ENCODE measurements around the gene TUBB. TPM values are rescaled to one million over a fixed set of nuclear protein-coding genes. Genes with fewer than 3 reads are reported as not detected.

Gene TUBB
- total RNA-seq, 2 experiments from 2014 or later = 1,638 to 1,703 TPM

DNA sequence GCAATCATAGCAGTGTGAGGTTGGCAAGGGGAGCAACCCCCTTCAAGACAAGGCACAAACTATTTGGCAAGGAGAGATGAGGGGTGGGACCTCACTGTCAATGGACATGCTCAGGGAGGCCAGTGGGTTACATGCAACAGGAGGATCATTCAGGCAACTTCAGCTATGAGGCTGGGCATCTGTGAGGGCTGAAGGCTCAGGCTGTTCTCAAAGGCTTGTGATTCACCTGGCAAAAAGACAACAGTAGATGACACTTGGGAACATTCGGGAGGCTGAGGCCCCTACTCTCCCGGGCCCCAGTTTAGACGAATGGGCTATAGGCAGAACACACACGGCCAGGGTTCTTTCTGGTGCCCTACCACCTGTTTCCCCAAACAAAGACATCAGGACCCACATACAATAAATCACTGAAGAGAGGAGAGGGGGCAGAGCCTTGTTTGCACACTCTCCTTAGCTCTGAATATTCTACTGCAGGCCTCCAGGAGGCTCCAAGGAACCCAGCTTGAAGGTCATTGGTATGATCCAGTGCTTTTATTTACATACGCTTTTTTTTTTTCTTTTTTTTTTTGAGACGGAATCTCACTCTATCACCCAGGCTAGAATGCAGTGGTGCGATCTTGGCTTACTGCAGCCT lies 7.9 kb downstream of the TUBB start:
- DNase-seq (no peak), ATAC-seq (no peak)
- peaks cover 86% of the 10 kb centered on the region for H3K36me3 Mint-ChIP-seq (ENCODE audit: low read depth)
- H3K4me3 Mint-ChIP-seq = no peak overlapping the region
- CTCF ChIA-PET = interaction anchor here (0.6 to 25.4 kb wide), 8 partner anchors 10 to 186 kb away, joined by 3 to 686 read pairs (median 4); partner anchors contain the start of genes DHX16, FLOT1 and MDC1
- POLR2A ChIA-PET = interaction anchor here (0.6 to 12.8 kb wide), 5 partner anchors 9 to 129 kb away, joined by 3 to 343 read pairs (median 17); partner anchors contain the start of gene MDC1
- no peaks in the 10 kb centered on the region for H3K9me3 Mint-ChIP-seq (ENCODE audit: insufficient read depth)
- peaks cover 68% of the 10 kb centered on the region for H3K4me1 Mint-ChIP-seq (ENCODE audit: low read depth)
- no peaks in the 10 kb centered on the region for H3K27me3 Mint-ChIP-seq (ENCODE audit: low read depth)
- H3K27ac Mint-ChIP-seq = peak overlapping the region; percentile 46

DNA sequence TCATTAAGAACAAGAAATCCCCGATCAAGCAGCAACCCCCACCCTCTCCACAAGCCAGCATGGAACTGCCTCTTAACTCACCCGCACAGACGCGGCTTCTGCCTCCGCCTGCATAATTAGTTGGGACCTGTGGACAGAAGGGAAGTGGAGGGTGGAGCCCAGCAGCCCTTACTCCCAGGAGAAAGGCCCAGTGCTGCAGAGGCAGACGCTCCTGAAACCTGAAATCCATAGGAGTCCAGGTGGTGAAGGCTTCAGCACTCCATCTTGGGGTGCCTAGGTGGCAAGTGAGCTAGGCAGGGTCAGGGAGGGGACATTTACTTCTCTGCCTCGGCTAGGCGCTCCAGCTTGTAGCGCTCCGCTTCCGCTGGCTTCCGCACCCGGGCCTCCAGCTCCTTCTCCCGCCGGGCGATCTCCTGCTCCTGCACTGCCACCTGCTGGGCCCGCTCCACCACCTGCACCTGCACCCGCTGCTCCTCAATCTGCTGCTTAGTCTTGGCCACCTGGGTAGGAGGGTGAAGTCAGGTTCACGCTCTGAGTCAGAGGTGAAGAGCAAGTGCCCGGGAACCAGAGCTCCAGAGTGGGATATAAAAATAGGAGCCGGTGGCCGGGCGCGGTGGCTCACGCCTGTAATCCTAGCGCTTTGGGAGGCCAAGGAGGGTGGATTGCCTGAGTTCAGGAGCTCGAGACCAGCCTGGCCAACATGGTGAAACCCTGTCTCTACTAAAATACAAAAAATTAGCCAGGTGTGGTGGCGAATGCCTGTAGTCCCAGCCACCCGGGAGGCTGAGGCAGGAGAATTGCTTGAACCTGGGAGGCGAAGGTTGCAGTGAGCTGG lies 10.7 kb downstream of the TUBB start:
- no peaks in the 10 kb centered on the region for H3K9me3 Mint-ChIP-seq (ENCODE audit: insufficient read depth)

GRCh38 chr6:30732237-30732943 lies 12.2 kb downstream of the TUBB start:
- Mint-ChIP-seq H3K4me1 (ENCODE audit: low read depth) (peaks cover 70% of the 10 kb centered on the region), H3K4me3 (no peak overlapping the region), H3K27ac (peak overlapping the region; percentile 31), H3K9me3 (ENCODE audit: insufficient read depth) (no peaks in the 10 kb centered on the region), H3K36me3 (ENCODE audit: low read depth) (peaks cover 84% of the 10 kb centered on the region), H3K27me3 (ENCODE audit: low read depth) (no peaks in the 10 kb centered on the region)
- POLR2A ChIA-PET = interaction anchor here (0.6 to 4.3 kb wide), 6 partner anchors 9 to 161 kb away, joined by 3 to 32 read pairs (median 3); partner anchors contain the start of genes ABCF1, MRPS18B and PPP1R10
- ATAC-seq = no peak
- no peak for DNase-seq
- CTCF ChIA-PET = interaction anchor here (1.4 to 25.4 kb wide), 12 partner anchors 10 to 355 kb away, joined by 3 to 686 read pairs (median 8); partner anchors contain the start of genes DHX16 and VARS2

More for the DNA sequence above, 10.7 kb downstream of the TUBB start:
- CTCF ChIA-PET = interaction anchor here (0.6 to 25.4 kb wide), 62 partner anchors 9 to 356 kb away, joined by 3 to 686 read pairs (median 5); partner anchors contain the start of genes ATAT1, DHX16, FLOT1 and MDC1
- peak overlapping the region; percentile 44 for H3K4me3 Mint-ChIP-seq
- peaks cover 80% of the 10 kb centered on the region for H3K36me3 Mint-ChIP-seq (ENCODE audit: low read depth)
- ATAC-seq = peak; percentile 95
- no peaks in the 10 kb centered on the region for H3K27me3 Mint-ChIP-seq (ENCODE audit: low read depth)
- POLR2A ChIA-PET = interaction anchor here (0.7 to 4.3 kb wide), 10 partner anchors 8 to 115 kb away, joined by 3 to 32 read pairs (median 4); partner anchors contain the start of genes IER3, MRPS18B and PPP1R10
- peaks cover 61% of the 10 kb centered on the region for H3K4me1 Mint-ChIP-seq (ENCODE audit: low read depth)
- peak; percentile 92 for DNase-seq
- peak overlapping the region; percentile 70 for H3K27ac Mint-ChIP-seq

GRCh38 chr6:30735668-30736314 lies 15.6 kb downstream of the TUBB start:
- CTCF ChIA-PET = interaction anchor here (0.9 to 5.2 kb wide), 17 partner anchors 12 to 352 kb away, joined by 3 to 32 read pairs (median 4); partner anchors contain the start of genes MRPS18B and VARS2
- ATAC-seq = no peak

DNA sequence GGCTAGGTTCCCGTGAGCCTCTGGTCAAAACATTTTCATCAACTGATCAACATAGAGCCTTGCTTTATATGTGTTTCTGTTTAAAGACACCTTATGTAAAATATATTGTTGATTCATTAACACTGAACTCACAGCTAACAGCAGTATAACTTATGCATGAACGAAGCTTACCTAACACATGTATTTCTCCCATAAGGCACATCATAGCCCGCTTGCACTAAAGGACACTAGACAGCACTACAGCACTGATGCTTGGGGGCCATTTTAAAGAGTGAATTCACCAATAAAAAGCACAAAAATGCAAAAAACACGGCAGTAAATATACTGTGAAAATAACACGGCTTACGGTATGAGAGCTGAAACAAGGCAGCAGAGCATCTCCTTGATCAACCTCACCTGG lies 18.4 kb downstream of the TUBB start:
- peaks cover 79% of the 10 kb centered on the region for H3K4me1 Mint-ChIP-seq (ENCODE audit: low read depth)
- POLR2A ChIA-PET = interaction anchor here (0.6 to 2.7 kb wide), 9 partner anchors 9 to 246 kb away, joined by 3 to 13 read pairs (median 4); partner anchors contain the start of gene TUBB
- ATAC-seq = no peak
- H3K36me3 Mint-ChIP-seq (ENCODE audit: low read depth) = peaks cover 94% of the 10 kb centered on the region
- H3K4me3 Mint-ChIP-seq = peak overlapping the region; percentile 99
- no peaks in the 10 kb centered on the region for H3K27me3 Mint-ChIP-seq (ENCODE audit: low read depth)
- no peak for DNase-seq
- peak overlapping the region; percentile 71 for H3K27ac Mint-ChIP-seq
- CTCF ChIA-PET = interaction anchor here (0.9 to 5.2 kb wide), 12 partner anchors 9 to 197 kb away, joined by 3 to 32 read pairs (median 5); partner anchors contain the start of genes DHX16 and MDC1
- peaks cover 4% of the 10 kb centered on the region for H3K9me3 Mint-ChIP-seq (ENCODE audit: insufficient read depth)

More at GRCh38 chr6:30735668-30736314, 15.6 kb downstream of the TUBB start:
- Mint-ChIP-seq H3K4me1 (ENCODE audit: low read depth) (peaks cover 90% of the 10 kb centered on the region), H3K4me3 (peak overlapping the region; percentile 71), H3K27ac (peak overlapping the region; percentile 88), H3K9me3 (ENCODE audit: insufficient read depth) (peaks cover 4% of the 10 kb centered on the region), H3K36me3 (ENCODE audit: low read depth) (peaks cover 89% of the 10 kb centered on the region), H3K27me3 (ENCODE audit: low read depth) (no peaks in the 10 kb centered on the region)
- POLR2A ChIA-PET = interaction anchor here (0.6 to 2.6 kb wide), 10 partner anchors 8 to 243 kb away, joined by 3 to 17 read pairs (median 4); partner anchors contain the start of genes IER3 and PRR3
- DNase-seq = no peak

DNA sequence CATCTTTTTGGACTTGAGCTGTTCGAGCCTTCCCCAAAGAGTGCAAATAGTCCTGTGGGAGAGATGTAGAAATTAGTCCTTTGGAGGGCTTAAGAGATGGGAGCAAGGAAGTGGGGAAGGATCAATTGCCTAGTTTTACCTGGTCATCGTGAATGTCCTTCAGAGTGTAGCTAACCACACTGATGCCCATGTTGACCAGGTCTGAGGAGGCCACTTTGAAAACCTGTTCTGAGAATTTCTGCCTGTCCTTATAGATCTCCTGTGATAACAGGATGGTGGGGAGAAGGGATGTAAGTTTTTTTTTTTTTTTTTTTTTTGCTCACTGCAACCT lies 20.4 kb downstream of the TUBB start:
- H3K27ac Mint-ChIP-seq = peak overlapping the region; percentile 96
- H3K9me3 Mint-ChIP-seq (ENCODE audit: insufficient read depth) = peaks cover 4% of the 10 kb centered on the region
- CTCF ChIA-PET = interaction anchor here (0.9 to 5.2 kb wide), 6 partner anchors 11 to 347 kb away, joined by 3 to 32 read pairs (median 3); no protein-coding TSS in a partner anchor
- H3K4me1 Mint-ChIP-seq (ENCODE audit: low read depth) = peaks cover 75% of the 10 kb centered on the region
- DNase-seq = no peak
- H3K27me3 Mint-ChIP-seq (ENCODE audit: low read depth) = no peaks in the 10 kb centered on the region
- H3K4me3 Mint-ChIP-seq = peak overlapping the region; percentile 99
- ATAC-seq = no peak
- peaks cover 82% of the 10 kb centered on the region for H3K36me3 Mint-ChIP-seq (ENCODE audit: low read depth)
- POLR2A ChIA-PET = interaction anchor here (0.8 to 0.9 kb wide), 2 partner anchors 15 to 59 kb away, joined by 4 to 5 read pairs; no protein-coding TSS in a partner anchor

DNA sequence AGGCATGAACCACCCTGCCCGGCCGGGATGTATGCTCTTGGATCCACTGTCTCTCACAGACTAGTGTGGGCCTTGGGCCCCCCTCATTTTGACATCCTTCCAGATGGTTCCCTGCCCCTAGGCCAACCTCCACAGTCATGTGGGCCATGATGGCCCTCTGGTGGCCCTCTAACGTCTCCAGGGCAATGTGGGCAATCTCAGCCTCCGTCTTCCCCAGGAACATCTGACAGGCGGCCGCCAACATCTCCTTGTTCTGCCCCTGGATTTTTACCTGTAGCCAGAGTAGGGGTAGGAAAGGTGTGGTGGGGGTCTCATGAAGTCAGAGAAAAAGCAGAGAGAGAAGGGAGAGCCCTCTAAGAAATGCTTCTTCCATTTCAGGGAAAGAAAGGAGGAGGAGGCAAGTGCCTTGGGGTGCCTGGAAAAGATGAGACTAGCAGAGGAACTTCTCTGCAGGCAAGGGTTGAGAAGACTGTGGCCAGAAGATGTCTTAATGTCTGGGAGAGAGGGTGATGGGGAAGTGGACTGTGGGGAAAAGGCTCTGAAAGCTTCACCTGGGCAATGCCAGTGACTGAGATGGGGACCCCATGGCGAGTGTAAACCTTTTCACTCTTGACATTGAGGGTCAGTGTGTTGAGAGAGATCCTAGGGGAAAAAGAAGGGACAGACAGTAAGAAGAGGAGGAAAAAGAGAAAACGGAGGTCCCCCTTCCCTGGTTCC lies 21.1 kb downstream of the TUBB start:
- no peaks in the 10 kb centered on the region for H3K27me3 Mint-ChIP-seq (ENCODE audit: low read depth)
- H3K4me3 Mint-ChIP-seq = peak overlapping the region; percentile 99
- H3K36me3 Mint-ChIP-seq (ENCODE audit: low read depth) = peaks cover 75% of the 10 kb centered on the region
- DNase-seq = no peak
- ChIA-PET POLR2A (interaction anchor here (0.5 to 3.5 kb wide), 5 partner anchors 20 to 59 kb away, joined by 3 to 40 read pairs (median 4); no protein-coding TSS in a partner anchor), CTCF (interaction anchor here (0.9 to 5.2 kb wide), 12 partner anchors 10 to 346 kb away, joined by 3 to 32 read pairs (median 3); no protein-coding TSS in a partner anchor)
- peaks cover 4% of the 10 kb centered on the region for H3K9me3 Mint-ChIP-seq (ENCODE audit: insufficient read depth)
- no peak for ATAC-seq
- H3K4me1 Mint-ChIP-seq (ENCODE audit: low read depth) = peaks cover 74% of the 10 kb centered on the region
- peak overlapping the region; percentile 96 for H3K27ac Mint-ChIP-seq

DNA sequence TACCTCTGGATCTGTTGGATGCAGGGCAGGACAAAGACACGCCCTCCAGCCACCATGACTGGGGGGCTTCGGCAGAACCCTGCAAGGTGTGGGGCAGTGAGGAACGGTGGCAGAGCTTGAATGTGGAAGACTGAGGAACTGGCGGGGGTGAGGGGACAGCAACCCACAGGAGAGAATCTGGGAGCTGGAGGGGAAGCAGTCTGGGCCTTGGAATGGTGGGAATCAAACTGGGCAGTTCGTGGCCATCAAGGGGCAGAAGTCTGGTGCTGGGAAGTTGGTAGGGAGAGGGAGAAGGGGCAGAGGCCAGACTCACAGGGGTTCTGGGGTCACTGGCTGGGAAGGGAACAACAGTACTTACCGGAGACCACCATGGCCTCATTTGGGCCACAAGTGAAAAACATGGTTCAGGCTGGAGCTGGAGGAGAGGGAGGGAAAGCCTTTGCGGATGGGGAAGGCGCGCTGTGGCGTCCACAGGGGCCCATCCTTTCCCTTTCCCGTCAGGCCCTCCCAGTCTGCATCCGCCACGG lies 21.7 kb downstream of the TUBB start:
- peaks cover 68% of the 10 kb centered on the region for H3K36me3 Mint-ChIP-seq (ENCODE audit: low read depth)
- ATAC-seq (no peak), DNase-seq (no peak)
- H3K27ac Mint-ChIP-seq = peak overlapping the region; percentile 96
- ChIA-PET CTCF (interaction anchor here (0.9 to 1.3 kb wide), 8 partner anchors 11 to 87 kb away, joined by 3 to 13 read pairs (median 3); no protein-coding TSS in a partner anchor), POLR2A (interaction anchor here (0.5 to 3.5 kb wide), 9 partner anchors 16 to 127 kb away, joined by 3 to 40 read pairs (median 4); no protein-coding TSS in a partner anchor)
- H3K27me3 Mint-ChIP-seq (ENCODE audit: low read depth) = no peaks in the 10 kb centered on the region
- peaks cover 4% of the 10 kb centered on the region for H3K9me3 Mint-ChIP-seq (ENCODE audit: insufficient read depth)
- peaks cover 72% of the 10 kb centered on the region for H3K4me1 Mint-ChIP-seq (ENCODE audit: low read depth)
- peak overlapping the region; percentile 99 for H3K4me3 Mint-ChIP-seq

- no peaks in the 10 kb centered on the region for H3K27me3 Mint-ChIP-seq (ENCODE audit: low read depth)
- H3K27ac Mint-ChIP-seq = peak within 1 kb of the TSS; percentile 96
- ATAC-seq (peak; percentile 78), DNase-seq (peak; percentile 98)
- peaks cover 62% of the 10 kb centered on the region for H3K36me3 Mint-ChIP-seq (ENCODE audit: low read depth)
- CTCF ChIA-PET = interaction anchor here (0.9 to 2.5 kb wide), 14 partner anchors 11 to 86 kb away, joined by 3 to 13 read pairs (median 4); no protein-coding TSS in a partner anchor
- POLR2A ChIA-PET = interaction anchor here (0.5 to 3.5 kb wide), 15 partner anchors 10 to 213 kb away, joined by 3 to 40 read pairs (median 4); no protein-coding TSS in a partner anchor
- peaks cover 4% of the 10 kb centered on the region for H3K9me3 Mint-ChIP-seq (ENCODE audit: insufficient read depth)
- H3K4me3 Mint-ChIP-seq = peak within 1 kb of the TSS; percentile 99
- H3K4me1 Mint-ChIP-seq (ENCODE audit: low read depth) = peaks cover 69% of the 10 kb centered on the region
Observed at GRCh38 chr6:30742316-30743098, 22.4 kb downstream of the TUBB start, which contains the start of gene FLOT1. Gene FLOT1, minus strand, starts transcription at chr6:30742687. Its CDS starts 498 bp downstream, at chr6:30742189.
